KMS-11 (cell line): ENCODE data around the gene GLCE.

ENCODE experiments used
- H2AFZ ChIP-seq: fragments of 200-600 bp; sonication (generic); 2 replicates; pipeline ENCODE4 v1.6.1; 2016; ENCODE audit warnings: antibody characterized with exemption, mixed run types, low read depth
- H3K27ac ChIP-seq: fragments of 200-600 bp; sonication (generic); 2 replicates; pipeline ENCODE4 v1.6.1; 2016; ENCODE audit warnings: mild to moderate bottlenecking, mixed run types
- H3K27me3 ChIP-seq: fragments of 200-600 bp; sonication (generic); 2 replicates; pipeline ENCODE4 v1.6.1; 2017; ENCODE audit warnings: mild to moderate bottlenecking, low read depth, mixed run types, moderate library complexity; ENCODE audit not compliant: insufficient read depth
- H3K36me3 ChIP-seq: fragments of 200-600 bp; sonication (generic); 2 replicates; pipeline ENCODE4 v1.6.1; 2017; ENCODE audit warnings: mild to moderate bottlenecking, mixed run types; ENCODE audit not compliant: insufficient read depth
- H3K4me1 ChIP-seq: fragments of 200-600 bp; sonication (generic); 2 replicates; pipeline ENCODE4 v1.6.1; 2016; ENCODE audit warnings: mild to moderate bottlenecking, low read depth, mixed run types; ENCODE audit not compliant: poor library complexity, severe bottlenecking
- H3K4me2 ChIP-seq: fragments of 200-600 bp; sonication (generic); 2 replicates; pipeline ENCODE4 v1.7.0; 2016; ENCODE audit warnings: mild to moderate bottlenecking, mixed run types
- H3K4me3 ChIP-seq: fragments of 200-600 bp; sonication (generic); IDR thresholded peaks from 2 replicates; pipeline ENCODE4 v1.6.1; 2017; ENCODE audit warnings: low read depth, low read length, mixed read lengths; ENCODE audit not compliant: insufficient read depth
- H3K79me2 ChIP-seq: fragments of 200-600 bp; sonication (generic); 2 replicates; pipeline ENCODE4 v1.6.1; 2016; ENCODE audit warnings: low read depth, mixed run types; ENCODE audit not compliant: insufficient read depth
- H3K9ac ChIP-seq: fragments of 200-600 bp; sonication (generic); 2 replicates; pipeline ENCODE4 v1.6.1; 2016; ENCODE audit warnings: mild to moderate bottlenecking, mixed run types
- H4K20me1 ChIP-seq: fragments of 200-600 bp; sonication (generic); 2 replicates; pipeline ENCODE4 v1.6.1; 2016; ENCODE audit warnings: mild to moderate bottlenecking, mixed run types; ENCODE audit not compliant: insufficient read depth
- CTCF ChIP-seq: fragments of 200-600 bp; sonication (generic); conservative IDR thresholded peaks from 2 replicates; pipeline ENCODE4 v1.6.1; 2017; ENCODE audit warnings: low read depth, mild to moderate bottlenecking, antibody characterized with exemption, low read length, moderate library complexity, mixed read lengths

The GLCE gene

GRCh38 chr15:69316291-69316690 lies 155.9 kb downstream of the GLCE start:
- TF ChIP-seq CTCF: no peak
- no peaks in the 10 kb centered on the region for H4K20me1 ChIP-seq
- H3K4me3 ChIP-seq: no peak overlapping the region
- no peak overlapping the region for H3K9ac ChIP-seq
- no peak overlapping the region for H3K4me2 ChIP-seq
- H2AFZ ChIP-seq: no peak overlapping the region
- H3K4me1 ChIP-seq: no peaks in the 10 kb centered on the region
- no peaks in the 10 kb centered on the region for H3K79me2 ChIP-seq
- H3K27ac ChIP-seq: no peak overlapping the region
- H3K36me3 ChIP-seq: no peaks in the 10 kb centered on the region
- no peaks in the 10 kb centered on the region for H3K27me3 ChIP-seq

- Histone ChIP-seq H4K20me1 (no peaks in the 10 kb centered on the region), H3K4me2 (no peak overlapping the region), H3K4me3 (no peak overlapping the region), H3K27me3 (no peaks in the 10 kb centered on the region), H3K79me2 (no peaks in the 10 kb centered on the region), H2AFZ (no peak overlapping the region), H3K4me1 (no peaks in the 10 kb centered on the region), H3K27ac (no peak overlapping the region), H3K9ac (no peak overlapping the region), H3K36me3 (no peaks in the 10 kb centered on the region)
- no peak for TF ChIP-seq CTCF
Observed at GRCh38 chr15:69317392-69317841, 157.0 kb downstream of the GLCE start.

GRCh38 chr15:69318033-69318432 lies 157.6 kb downstream of the GLCE start:
- Histone ChIP-seq H3K27ac (no peak overlapping the region), H3K79me2 (no peaks in the 10 kb centered on the region), H3K9ac (no peak overlapping the region), H3K4me3 (no peak overlapping the region), H3K36me3 (no peaks in the 10 kb centered on the region), H4K20me1 (no peaks in the 10 kb centered on the region), H3K4me1 (no peaks in the 10 kb centered on the region), H3K4me2 (no peak overlapping the region), H2AFZ (no peak overlapping the region), H3K27me3 (no peaks in the 10 kb centered on the region)
- no peak for TF ChIP-seq CTCF

GRCh38 chr15:69319384-69320375 lies 159.2 kb downstream of the GLCE start:
- Histone ChIP-seq H3K4me1 (no peaks in the 10 kb centered on the region), H3K79me2 (no peaks in the 10 kb centered on the region), H3K4me3 (no peak overlapping the region), H3K27ac (no peak overlapping the region), H3K27me3 (no peaks in the 10 kb centered on the region), H3K9ac (no peak overlapping the region), H4K20me1 (no peaks in the 10 kb centered on the region), H3K36me3 (no peaks in the 10 kb centered on the region), H2AFZ (no peak overlapping the region), H3K4me2 (no peak overlapping the region)
- TF ChIP-seq CTCF: no peak
